IPS-18a (cell line): ENCODE measurements around the gene PANK4.

Experiments
- H3K27ac ChIP-seq: one replicate; pipeline ENCODE4 v1.5.1; 2013; ENCODE audit warnings: low read length
- H3K27me3 ChIP-seq: one replicate; pipeline ENCODE4 v1.6.1; 2013; ENCODE audit warnings: mild to moderate bottlenecking, low read length; ENCODE audit not compliant: control insufficient read depth, insufficient read depth
- H3K36me3 ChIP-seq: one replicate; pipeline ENCODE4 v1.6.1; 2013; ENCODE audit warnings: low read depth, low read length; ENCODE audit not compliant: control insufficient read depth
- H3K4me1 ChIP-seq: one replicate; pipeline ENCODE4 v1.6.1; 2013; ENCODE audit warnings: low read depth, low read length; ENCODE audit not compliant: control insufficient read depth
- H3K4me3 ChIP-seq: one replicate; pipeline ENCODE4 v1.5.1; 2013; ENCODE audit warnings: low read length
- H3K9ac ChIP-seq: one replicate; pipeline ENCODE4 v1.6.1; 2013; ENCODE audit warnings: mild to moderate bottlenecking, low read length, moderate library complexity
- H3K9me3 ChIP-seq: one replicate; pipeline ENCODE4 v1.6.1; 2013; ENCODE audit warnings: low read depth, low read length; ENCODE audit not compliant: control insufficient read depth

PANK4 gene

DNA sequence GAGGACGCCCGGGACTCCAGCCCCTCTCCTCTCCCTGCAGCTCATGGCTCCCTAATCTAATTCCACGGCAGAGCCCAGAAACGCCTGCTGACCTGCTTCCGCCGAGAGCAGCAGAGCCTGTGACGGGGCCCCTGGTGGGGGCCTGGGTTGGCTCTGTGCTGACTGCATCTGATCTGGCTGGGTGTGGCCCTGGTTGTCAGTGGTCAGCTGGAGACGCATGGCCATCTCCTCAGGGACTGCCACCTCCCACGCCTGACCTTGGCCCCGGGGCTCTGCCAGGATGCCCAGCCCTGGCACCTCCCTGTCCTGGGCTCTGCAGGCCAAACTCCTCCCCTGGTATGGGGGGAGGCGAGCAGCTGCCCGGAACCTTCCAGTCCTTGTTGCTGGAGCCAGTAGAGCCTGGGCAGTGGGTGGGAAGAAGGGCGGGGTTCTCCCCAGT is 51.4 kb downstream of the PANK4 start:
- Histone ChIP-seq H3K4me1 (no peaks in the 10 kb centered on the region), H3K9ac (no peak overlapping the region), H3K36me3 (no peaks in the 10 kb centered on the region), H3K4me3 (no peak overlapping the region), H3K9me3 (no peaks in the 10 kb centered on the region), H3K27ac (no peak overlapping the region), H3K27me3 (no peaks in the 10 kb centered on the region)

GRCh38 chr1:2474104-2474844 is 52.1 kb downstream of the PANK4 start:
- Histone ChIP-seq H3K27ac (no peak overlapping the region), H3K27me3 (no peaks in the 10 kb centered on the region), H3K36me3 (no peaks in the 10 kb centered on the region), H3K9ac (no peak overlapping the region), H3K4me1 (no peaks in the 10 kb centered on the region), H3K4me3 (no peak overlapping the region), H3K9me3 (no peaks in the 10 kb centered on the region)

DNA sequence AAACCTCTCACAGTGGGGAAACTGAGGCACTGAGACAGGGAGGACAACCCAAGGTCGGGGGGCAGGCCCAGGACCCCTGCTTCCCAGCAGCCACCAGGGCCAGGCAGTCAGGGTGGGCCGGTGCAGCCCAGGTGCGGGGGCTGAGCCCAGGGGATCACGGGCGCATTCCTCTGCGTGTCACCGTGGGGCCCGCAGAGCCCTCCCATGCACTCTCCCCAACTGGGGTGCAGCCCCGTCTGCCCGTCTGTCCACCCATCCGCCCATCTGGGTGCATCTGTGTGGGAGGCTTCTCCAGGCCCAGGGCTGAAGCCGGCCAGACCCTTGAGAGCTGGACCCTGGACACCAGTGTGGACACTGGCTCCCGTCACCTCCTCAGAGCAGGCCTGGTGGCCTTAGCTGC is 53.2 kb downstream of the PANK4 start:
- Histone ChIP-seq H3K27ac (no peak overlapping the region), H3K9me3 (no peaks in the 10 kb centered on the region), H3K36me3 (no peaks in the 10 kb centered on the region), H3K27me3 (no peaks in the 10 kb centered on the region), H3K4me1 (no peaks in the 10 kb centered on the region), H3K9ac (no peak overlapping the region), H3K4me3 (no peak overlapping the region)

DNA sequence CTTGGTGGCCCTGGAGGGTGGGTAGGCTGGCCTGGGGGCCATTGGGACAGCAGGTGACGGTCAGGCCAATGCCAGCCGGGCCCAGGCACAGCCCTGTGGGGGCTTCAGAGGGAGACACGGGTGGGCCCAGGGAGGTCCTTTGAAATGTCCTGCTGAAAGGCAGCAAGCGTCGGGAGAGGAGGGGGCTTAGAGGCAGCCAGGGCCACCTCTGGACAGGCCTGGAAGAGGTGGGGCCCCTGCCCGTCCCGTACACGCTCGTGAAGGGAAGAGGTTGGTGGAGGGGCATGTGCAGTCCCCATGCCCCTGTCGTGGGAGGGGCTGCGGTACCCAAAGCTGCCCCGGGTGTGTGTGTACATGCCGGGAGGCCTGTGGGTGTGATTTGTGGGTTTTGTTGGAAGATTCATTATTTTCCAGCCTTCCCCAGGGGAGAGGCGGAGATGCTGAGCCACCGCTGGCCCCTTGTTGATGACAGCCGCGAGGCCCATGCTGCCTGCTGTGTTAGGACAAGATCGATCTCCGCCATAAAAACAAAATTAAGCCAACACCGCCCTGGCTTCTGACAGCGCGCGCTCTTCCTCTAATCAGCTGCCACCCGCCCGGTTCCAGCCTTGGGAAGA is 53.7 kb downstream of the PANK4 start:
- H3K9ac ChIP-seq, result no peak overlapping the region
- H3K4me3 ChIP-seq, result no peak overlapping the region
- H3K27me3 ChIP-seq, result no peaks in the 10 kb centered on the region
- H3K27ac ChIP-seq, result no peak overlapping the region
- H3K36me3 ChIP-seq, result no peaks in the 10 kb centered on the region
- H3K4me1 ChIP-seq, result no peaks in the 10 kb centered on the region
- no peaks in the 10 kb centered on the region for H3K9me3 ChIP-seq

- no peak overlapping the region for H3K9ac ChIP-seq
- H3K4me1 ChIP-seq, result no peaks in the 10 kb centered on the region
- no peaks in the 10 kb centered on the region for H3K27me3 ChIP-seq
- no peak overlapping the region for H3K27ac ChIP-seq
- no peak overlapping the region for H3K4me3 ChIP-seq
- H3K36me3 ChIP-seq, result no peaks in the 10 kb centered on the region
- H3K9me3 ChIP-seq, result no peaks in the 10 kb centered on the region
Observed at GRCh38 chr1:2472109-2472508, 54.3 kb downstream of the PANK4 start.

DNA sequence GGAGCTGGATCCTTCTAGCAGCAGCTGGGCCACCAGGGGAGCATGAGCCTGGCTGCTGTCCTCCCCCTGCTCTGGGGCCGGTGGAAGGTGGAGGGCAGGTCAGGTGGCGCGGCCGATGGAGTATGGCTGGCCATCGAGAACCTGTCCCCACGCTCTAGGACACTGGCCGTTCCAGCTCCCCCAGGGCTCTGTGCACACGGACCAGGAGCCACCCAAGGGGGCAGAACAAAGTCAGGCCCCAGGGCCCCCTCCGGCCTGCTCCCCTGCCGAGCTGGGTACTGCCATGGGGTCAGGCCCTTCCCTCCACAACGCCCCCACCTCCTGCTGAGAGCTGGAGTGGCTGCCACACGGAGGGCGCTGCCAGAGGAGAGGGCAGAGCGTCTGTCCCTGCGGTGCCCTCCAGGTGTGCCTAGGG is 54.8 kb downstream of the PANK4 start:
- Histone ChIP-seq H3K9me3 (no peaks in the 10 kb centered on the region), H3K4me1 (no peaks in the 10 kb centered on the region), H3K27ac (no peak overlapping the region), H3K36me3 (no peaks in the 10 kb centered on the region), H3K27me3 (no peaks in the 10 kb centered on the region), H3K9ac (no peak overlapping the region), H3K4me3 (no peak overlapping the region)

DNA sequence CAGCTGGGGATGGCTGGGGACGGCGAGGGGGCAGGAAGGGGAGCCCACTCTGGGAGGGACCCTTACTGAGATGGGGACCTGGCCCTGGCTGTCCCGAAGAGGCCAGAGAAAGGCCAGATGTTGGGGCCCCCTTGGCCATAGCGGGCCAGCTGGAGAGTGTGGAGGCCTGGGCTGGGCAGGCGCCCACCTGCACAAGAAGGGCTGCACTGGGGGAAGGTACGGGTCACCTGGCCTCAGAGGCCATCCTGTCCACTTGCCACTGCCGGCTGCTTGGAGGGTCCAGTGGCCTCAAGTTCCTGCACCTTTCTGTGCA is 55.3 kb downstream of the PANK4 start:
- no peak overlapping the region for H3K9ac ChIP-seq
- no peaks in the 10 kb centered on the region for H3K9me3 ChIP-seq
- no peaks in the 10 kb centered on the region for H3K36me3 ChIP-seq
- no peak overlapping the region for H3K27ac ChIP-seq
- H3K27me3 ChIP-seq, result no peaks in the 10 kb centered on the region
- no peaks in the 10 kb centered on the region for H3K4me1 ChIP-seq
- no peak overlapping the region for H3K4me3 ChIP-seq

DNA sequence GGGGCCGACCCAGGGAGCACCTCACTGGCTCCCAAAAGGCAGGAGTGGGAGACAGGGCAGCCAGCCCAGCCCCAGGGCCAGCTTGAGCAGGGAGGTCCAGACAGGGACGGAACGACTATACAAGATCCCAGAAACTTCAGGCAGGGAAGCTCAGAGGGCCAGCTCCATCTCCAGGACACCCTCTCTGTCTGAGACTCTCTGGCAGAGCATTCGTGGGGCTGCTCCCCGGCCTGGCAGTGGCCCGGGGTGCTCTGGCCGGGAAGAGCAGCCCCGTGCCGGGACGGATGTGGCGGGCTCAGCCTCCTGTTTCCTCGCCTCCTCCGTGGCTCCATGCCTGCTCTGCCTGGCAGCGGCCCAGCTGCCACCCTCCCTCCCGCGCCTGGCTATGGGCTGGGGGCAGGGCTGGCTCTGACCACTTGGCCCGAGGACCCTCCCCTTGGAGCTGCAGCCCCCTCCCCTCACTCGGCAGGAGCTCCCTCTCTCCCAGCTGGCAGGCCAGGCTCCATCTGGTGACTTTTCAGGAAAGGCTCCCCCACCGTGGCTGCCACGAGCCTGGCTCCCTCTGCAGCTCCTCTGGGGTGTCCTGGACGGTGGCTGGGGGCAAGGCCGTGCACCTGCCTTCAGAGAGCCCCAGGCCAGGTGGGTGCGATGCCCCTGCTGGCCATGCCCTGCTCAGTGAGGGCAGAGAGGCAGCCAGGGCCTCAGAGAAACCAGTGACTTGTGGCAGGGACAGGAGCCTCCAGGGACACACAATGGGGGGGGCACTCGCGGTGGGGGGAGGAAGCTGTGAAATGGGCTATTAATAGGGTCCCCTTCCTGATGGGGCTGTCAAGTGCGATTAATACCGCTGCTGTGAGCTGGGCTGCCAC is 55.9 kb downstream of the PANK4 start:
- Histone ChIP-seq H3K9me3 (no peaks in the 10 kb centered on the region), H3K4me3 (no peak overlapping the region), H3K4me1 (no peaks in the 10 kb centered on the region), H3K27me3 (no peaks in the 10 kb centered on the region), H3K27ac (no peak overlapping the region), H3K36me3 (no peaks in the 10 kb centered on the region), H3K9ac (no peak overlapping the region)

DNA sequence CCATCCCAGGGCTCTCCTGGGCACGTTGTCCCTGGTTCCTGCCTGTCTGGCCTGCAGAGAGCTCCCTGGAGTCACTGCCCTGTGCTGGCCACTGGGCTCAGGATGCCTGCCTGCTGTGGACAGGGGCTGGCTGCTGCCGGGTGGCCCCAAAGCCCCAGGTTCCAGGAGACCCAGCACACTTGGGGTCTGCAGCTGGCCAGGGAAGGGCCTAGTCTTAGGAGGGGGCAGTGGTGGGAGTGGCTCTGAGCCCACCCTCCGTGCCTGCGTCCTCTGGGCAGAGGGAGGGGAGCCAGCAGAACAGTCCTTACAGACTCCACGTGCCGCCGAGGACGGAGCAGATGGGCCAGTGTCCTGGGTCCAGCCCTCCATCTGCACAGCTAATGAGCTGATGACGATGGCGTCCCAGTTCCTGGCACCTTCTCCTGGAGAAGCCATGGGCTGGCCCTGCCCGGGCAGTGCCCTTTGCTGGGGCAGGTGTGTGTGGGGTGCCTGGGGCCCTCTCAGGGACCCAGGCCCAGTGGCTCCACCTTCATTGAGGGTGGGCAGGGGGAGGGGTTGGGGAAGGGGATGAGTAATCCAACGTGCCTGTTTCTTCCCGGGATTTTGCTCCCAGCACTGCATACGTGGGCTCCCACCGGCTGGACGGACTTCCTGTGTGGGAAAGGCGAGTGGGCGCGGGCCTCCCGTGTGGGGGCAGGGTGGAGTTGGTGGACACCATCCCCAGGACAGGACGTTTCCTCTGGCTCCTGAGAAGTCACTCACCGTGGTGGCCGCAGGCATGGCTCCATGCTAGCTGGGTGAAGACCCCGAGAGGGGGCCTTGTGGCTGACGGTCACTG is 57.1 kb downstream of the PANK4 start:
- Histone ChIP-seq H3K27ac (no peak overlapping the region), H3K9me3 (no peaks in the 10 kb centered on the region), H3K27me3 (no peaks in the 10 kb centered on the region), H3K4me3 (no peak overlapping the region), H3K9ac (no peak overlapping the region), H3K4me1 (no peaks in the 10 kb centered on the region), H3K36me3 (no peaks in the 10 kb centered on the region)

DNA sequence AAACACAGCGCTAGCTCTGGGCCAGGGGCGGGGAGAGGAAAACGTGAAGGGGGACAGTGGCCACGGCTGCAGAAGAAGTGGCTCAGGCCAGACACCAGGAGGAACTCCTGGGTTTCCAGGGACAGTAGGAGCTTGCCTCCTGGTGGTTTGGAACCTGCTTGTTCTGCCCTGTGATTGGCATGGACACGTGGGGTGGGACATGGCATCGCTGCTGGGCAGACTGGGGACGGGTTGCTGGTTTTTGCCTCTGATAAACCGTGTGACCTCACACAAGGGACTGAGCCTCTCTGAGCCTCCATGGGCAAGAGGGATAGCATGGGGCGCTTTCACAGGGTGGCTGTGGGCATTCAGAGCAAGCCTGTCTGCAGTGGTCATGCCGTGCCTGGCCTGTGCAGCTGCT is 57.9 kb downstream of the PANK4 start:
- H3K9ac ChIP-seq, result no peak overlapping the region
- H3K27ac ChIP-seq, result no peak overlapping the region
- no peaks in the 10 kb centered on the region for H3K27me3 ChIP-seq
- H3K36me3 ChIP-seq, result no peaks in the 10 kb centered on the region
- H3K9me3 ChIP-seq, result no peaks in the 10 kb centered on the region
- H3K4me3 ChIP-seq, result no peak overlapping the region
- H3K4me1 ChIP-seq, result no peaks in the 10 kb centered on the region

- Histone ChIP-seq H3K27me3 (no peaks in the 10 kb centered on the region), H3K27ac (no peak overlapping the region), H3K4me1 (no peaks in the 10 kb centered on the region), H3K4me3 (no peak overlapping the region), H3K36me3 (no peaks in the 10 kb centered on the region), H3K9ac (no peak overlapping the region), H3K9me3 (no peaks in the 10 kb centered on the region)
Observed at GRCh38 chr1:2468041-2468472, 58.3 kb downstream of the PANK4 start.
